Natural killer cell treated with Interleukin-12 subunit alpha and Interleukin-12 subunit beta and Interleukin-15 and Interleukin-18, amount 100 ng/mL, for 72 hours (primary cell): ENCODE measurements around the gene AGAP5. TPM values are rescaled to one million over a fixed set of nuclear protein-coding genes. Genes with fewer than 3 reads are reported as not detected.
A peak's percentile ranks its signal among the peaks of the same experiment; 100 is the strongest.

Source experiments
- ATAC-seq, 2 donors: fragments of 150-1000 bp; cut with Tn5 transposase in 1 of 2; sonication (Bioruptor Pico), chemical (Tn5 transposase) in 1 of 2; 2 replicates each; pipeline ENCODE4 v1.10.0; 2021
- DNase-seq: peaks from one replicate; pipeline ENCODE4 v3.0.0; 2022; ENCODE audit warnings: low spot score
- H3K27ac Mint-ChIP-seq, 2 donors: 1 replicate in 1 of 2; 2 replicates in 1 of 2; pipeline ENCODE4 v1.8.0; 2022; ENCODE audit warnings: mixed read lengths in 2 of 2, mild to moderate bottlenecking in 1 of 2, moderate library complexity in 1 of 2
- H3K27me3 Mint-ChIP-seq, 2 donors: 1 replicate in 1 of 2; 2 replicates in 1 of 2; pipeline ENCODE4 v1.8.0; 2022; ENCODE audit warnings: mixed read lengths in 2 of 2
- H3K36me3 Mint-ChIP-seq: one replicate; pipeline ENCODE4 v1.8.0; 2022; ENCODE audit warnings: mixed read lengths
- H3K4me1 Mint-ChIP-seq, 2 donors: 1 replicate in 1 of 2; 2 replicates in 1 of 2; pipeline ENCODE4 v1.8.0; 2022; ENCODE audit warnings: low read depth in 2 of 2, mixed read lengths in 2 of 2, mild to moderate bottlenecking in 1 of 2
- H3K4me3 Mint-ChIP-seq: one replicate; pipeline ENCODE4 v1.8.0; 2022; ENCODE audit warnings: mixed read lengths
- H3K9me3 Mint-ChIP-seq: 2 replicates; pipeline ENCODE4 v1.8.0; 2022; ENCODE audit warnings: mixed read lengths
- total RNA-seq, 2 donors: library from RNA; stranded (reverse); gene quantifications; one replicate each; pipeline ENCODE4 v1.2.3, GENCODE V29; 2022

AGAP5 gene
- total RNA-seq, 2 donors from 2014 or later, result 9.8 to 26.0 TPM

DNA sequence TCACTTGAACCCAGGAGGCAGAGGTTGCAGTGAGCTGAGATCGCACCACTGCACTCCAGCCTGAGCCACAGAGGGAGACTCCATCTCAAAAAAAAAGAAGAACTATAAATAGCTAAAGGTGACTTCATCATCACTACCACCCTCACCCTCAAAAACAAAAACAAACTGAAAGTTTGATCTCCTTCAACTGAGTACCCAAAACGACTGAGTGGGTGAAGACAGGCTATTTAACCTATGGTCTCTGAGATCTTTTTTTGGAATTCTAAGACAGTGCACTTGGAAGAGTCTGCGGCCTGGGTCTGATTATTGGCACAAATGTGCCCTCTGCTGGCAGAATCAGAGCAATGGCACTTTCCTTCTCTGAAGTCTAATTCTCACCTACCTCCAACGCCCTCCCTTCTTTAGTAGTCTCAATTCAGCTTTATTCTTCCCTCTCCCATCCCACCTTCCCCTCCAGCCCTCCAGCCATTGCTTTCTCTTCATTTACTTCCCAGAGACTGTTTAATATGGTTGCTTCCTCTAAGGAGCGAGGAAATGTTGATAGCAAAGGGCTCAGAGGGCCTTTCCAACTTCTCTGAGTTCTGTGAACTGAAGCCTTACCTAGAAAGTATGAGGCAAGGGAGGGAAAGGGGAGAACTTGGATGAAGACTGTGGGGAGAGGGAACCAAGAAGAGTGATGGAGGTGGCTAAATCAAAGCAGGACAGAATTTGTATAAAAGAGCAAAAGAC lies 53.7 kb downstream of the AGAP5 start:
- no peak overlapping the region for H3K4me3 Mint-ChIP-seq
- no peaks in the 10 kb centered on the region for H3K9me3 Mint-ChIP-seq
- no peaks in the 10 kb centered on the region for H3K36me3 Mint-ChIP-seq
- peaks cover 17 to 21% of the 10 kb centered on the region in 2 donors for H3K4me1 Mint-ChIP-seq
- H3K27ac Mint-ChIP-seq, result peak overlapping the region; percentile 4 to 53
- DNase-seq (peak; percentile 67), ATAC-seq (peak in 1 of 2 donors; percentile 69)
- H3K27me3 Mint-ChIP-seq, result peaks cover 0 to 3% of the 10 kb centered on the region in 2 donors

DNA sequence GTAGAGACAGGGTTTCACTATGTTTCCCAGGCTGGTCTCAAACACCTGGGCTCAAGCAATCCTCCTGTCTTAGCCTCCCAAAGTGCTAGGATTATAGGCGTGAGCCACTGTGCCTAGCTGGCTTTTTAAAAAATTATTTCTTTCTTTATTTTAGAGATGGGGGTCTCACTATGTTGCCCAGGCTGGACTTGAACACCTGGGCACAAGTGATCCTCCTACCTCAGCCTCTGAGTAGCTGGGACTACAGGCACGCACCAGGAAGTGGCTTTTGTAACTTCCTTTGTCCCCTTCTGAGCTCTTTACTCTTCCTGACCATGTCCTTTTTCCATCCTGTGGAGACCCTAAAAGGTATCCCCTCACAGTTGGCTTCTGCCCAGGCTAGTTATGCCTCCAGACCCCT lies 54.5 kb downstream of the AGAP5 start:
- Mint-ChIP-seq H3K9me3 (no peaks in the 10 kb centered on the region), H3K27me3 (peaks cover 0 to 3% of the 10 kb centered on the region in 2 donors), H3K27ac (peak overlapping the region in 1 of 2 donors; percentile 53), H3K36me3 (no peaks in the 10 kb centered on the region), H3K4me1 (peaks cover 17 to 21% of the 10 kb centered on the region in 2 donors), H3K4me3 (no peak overlapping the region)
- DNase-seq, result no peak
- ATAC-seq, result no peak

DNA sequence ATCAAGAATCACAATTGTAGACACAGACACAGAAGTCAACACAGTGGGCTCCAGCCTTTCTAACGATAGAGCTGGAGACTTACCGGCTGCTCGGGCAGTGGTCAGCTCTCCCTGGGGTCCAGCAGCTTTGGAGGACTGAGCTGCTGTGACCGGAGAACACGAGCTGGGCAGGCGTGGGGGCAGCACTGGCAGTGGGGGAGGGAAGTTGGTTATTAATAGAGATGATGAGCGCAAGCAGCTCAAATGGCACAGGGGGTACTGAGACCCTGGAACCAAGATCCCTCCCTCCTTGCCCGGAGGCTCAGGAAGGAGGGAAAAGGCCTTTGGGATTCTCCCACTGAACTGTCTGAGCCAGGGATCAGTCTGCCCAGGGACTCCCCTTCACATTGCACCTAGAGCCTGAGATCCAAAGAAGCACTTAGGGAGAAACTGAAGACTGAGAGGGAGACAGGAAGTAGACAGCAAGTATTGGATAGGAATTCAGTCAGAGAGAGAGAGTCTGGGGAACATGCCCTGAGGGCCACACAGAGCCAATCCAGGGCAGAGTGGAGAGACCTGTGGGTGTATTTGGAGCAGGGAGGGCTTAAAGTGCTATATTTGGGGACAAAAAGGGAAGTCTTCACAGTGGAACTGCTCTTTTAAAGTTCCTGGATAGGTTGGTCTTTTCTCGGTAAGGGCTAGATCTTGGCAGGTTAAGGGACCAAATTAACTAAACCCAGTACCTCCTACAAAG lies 56.4 kb downstream of the AGAP5 start, which contains the start of gene MYOZ1:
TSS of gene MYOZ1 (minus strand) at position 147 of the 733 bp plus-strand sequence. CDS start 1,457 bp downstream, outside the sequence.
- peaks cover 17 to 18% of the 10 kb centered on the region in 2 donors for H3K4me1 Mint-ChIP-seq

DNA sequence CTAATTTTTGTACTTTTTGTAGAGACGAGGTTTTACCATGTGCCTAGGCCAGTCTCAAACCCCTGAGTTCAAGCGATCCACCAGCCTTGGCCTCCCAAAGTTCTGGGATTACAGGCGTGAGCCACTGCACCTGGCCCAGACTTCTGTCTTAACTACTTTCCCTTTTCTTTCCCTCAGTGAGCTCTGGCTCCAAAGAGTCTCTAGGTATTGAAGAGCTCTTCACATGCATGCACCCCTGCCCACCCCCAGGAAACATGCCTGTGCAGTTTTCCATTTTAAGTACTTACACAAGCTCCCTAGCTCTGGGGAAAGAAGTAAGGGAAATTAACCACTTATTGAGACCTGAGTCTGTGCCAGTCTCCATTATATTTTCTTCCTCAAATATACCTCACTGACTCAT lies 58.6 kb downstream of the AGAP5 start:
- Mint-ChIP-seq H3K4me1 (peaks cover 4 to 6% of the 10 kb centered on the region in 2 donors), H3K36me3 (no peaks in the 10 kb centered on the region), H3K9me3 (no peaks in the 10 kb centered on the region), H3K4me3 (no peak overlapping the region), H3K27me3 (peaks cover 0 to 5% of the 10 kb centered on the region in 2 donors), H3K27ac (peak overlapping the region in 1 of 2 donors; percentile 33)
- DNase-seq (no peak), ATAC-seq (no peak)

More for the DNA sequence above, 56.4 kb downstream of the AGAP5 start, which contains the start of gene MYOZ1:
- no peaks in the 10 kb centered on the region for H3K9me3 Mint-ChIP-seq
- DNase-seq (no peak), ATAC-seq (no peak)
- peak within 1 kb of the TSS in 1 of 2 donors; percentile 19 for H3K27ac Mint-ChIP-seq
- no peak within 1 kb of the TSS for H3K4me3 Mint-ChIP-seq
- no peaks in the 10 kb centered on the region for H3K36me3 Mint-ChIP-seq
- peaks cover 0 to 3% of the 10 kb centered on the region in 2 donors for H3K27me3 Mint-ChIP-seq

DNA sequence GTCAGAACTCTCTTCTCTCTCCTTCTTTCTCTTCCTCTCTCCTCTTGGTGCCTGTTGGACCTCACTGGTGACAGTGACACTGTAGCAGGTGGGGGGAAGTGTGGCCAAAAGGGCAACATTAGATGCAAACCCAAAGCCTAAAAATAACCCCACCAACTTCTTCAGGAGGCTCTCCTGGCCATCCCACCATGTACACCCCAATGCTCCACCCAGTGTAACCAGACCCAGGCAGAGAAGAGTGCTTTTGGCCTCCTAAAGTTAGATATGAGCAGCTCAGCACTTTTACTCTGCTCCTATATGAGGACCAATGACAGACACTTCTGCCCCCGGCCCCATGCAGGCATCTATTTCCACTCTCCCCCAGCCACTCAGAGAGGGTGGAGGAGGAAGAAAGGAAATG lies 62.1 kb downstream of the AGAP5 start:
- Mint-ChIP-seq H3K4me3 (no peak overlapping the region), H3K27ac (no peak overlapping the region), H3K9me3 (no peaks in the 10 kb centered on the region), H3K36me3 (no peaks in the 10 kb centered on the region), H3K27me3 (peaks cover 0 to 2% of the 10 kb centered on the region in 2 donors), H3K4me1 (no peaks in the 10 kb centered on the region)
- ATAC-seq (peak in 1 of 2 donors; percentile 53), DNase-seq (no peak)

DNA sequence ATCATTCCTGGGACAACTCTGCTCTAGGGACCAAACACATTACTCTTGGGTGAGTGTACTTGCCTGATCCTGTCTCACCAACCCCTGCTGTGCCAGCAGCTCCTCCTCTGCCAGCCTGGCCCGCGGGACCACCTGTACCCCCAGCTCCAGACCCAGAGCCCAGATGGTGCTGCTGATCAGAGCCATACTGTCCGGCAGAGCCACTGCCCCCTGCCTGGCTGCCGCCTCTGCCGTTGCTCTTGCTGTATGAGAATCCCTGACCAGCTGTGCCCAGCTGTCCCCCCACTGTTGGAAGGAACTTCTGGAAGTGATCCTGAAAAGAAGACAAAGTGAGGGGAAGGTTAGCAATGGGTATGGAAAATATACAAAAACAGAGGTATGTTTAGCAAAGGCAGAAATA lies 63.5 kb downstream of the AGAP5 start:
- no peak for DNase-seq
- Mint-ChIP-seq H3K4me1 (no peaks in the 10 kb centered on the region), H3K4me3 (no peak overlapping the region), H3K27ac (no peak overlapping the region), H3K9me3 (no peaks in the 10 kb centered on the region), H3K27me3 (peaks cover 0 to 2% of the 10 kb centered on the region in 2 donors), H3K36me3 (no peaks in the 10 kb centered on the region)
- ATAC-seq, result no peak

DNA sequence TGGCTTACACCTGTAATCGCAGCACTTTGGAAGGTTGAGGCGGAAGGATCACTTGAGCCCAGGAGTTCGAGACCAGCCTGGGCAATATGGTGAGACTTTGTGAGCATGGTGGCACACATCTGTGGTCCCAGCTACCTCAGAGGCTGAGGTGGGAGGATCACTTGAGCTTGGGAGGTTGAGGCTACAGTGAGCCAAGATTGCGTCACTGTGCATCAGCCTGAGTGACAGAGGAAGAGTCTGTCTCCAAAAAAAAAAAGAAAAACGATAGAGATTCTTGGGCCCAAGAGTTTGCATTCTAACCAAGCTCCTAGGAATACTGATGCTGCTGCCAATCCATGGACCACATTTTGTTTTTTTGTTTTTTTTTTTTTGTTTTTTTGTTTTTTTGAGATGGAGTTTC lies 68.7 kb downstream of the AGAP5 start:
- Mint-ChIP-seq H3K9me3 (no peaks in the 10 kb centered on the region), H3K36me3 (no peaks in the 10 kb centered on the region), H3K27me3 (no peaks in the 10 kb centered on the region), H3K27ac (no peak overlapping the region), H3K4me1 (peaks cover 6 to 8% of the 10 kb centered on the region in 2 donors), H3K4me3 (no peak overlapping the region)
- no peak for ATAC-seq
- no peak for DNase-seq

DNA sequence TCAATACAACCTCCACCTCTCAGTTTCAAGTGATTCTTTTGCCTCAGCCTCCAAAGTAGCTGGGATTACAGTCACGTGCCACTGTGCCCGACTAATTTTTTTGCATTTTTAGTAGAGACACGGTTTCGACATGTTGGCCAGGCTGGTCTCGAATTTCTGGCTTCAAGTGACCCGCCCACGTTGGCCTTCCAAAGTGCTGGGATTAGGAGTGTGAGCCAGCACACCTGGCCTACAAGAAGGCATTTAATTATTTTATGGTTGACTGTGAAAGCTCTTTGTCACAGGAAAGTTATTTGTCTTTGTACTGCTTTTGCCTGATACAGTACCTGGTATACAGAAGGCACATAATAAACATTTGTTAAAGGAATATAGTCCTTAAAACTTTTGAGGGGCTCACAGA lies 69.5 kb downstream of the AGAP5 start:
- DNase-seq (no peak), ATAC-seq (no peak)
- Mint-ChIP-seq H3K27ac (no peak overlapping the region), H3K9me3 (no peaks in the 10 kb centered on the region), H3K27me3 (no peaks in the 10 kb centered on the region), H3K36me3 (no peaks in the 10 kb centered on the region), H3K4me3 (no peak overlapping the region), H3K4me1 (peaks cover 6 to 8% of the 10 kb centered on the region in 2 donors)

DNA sequence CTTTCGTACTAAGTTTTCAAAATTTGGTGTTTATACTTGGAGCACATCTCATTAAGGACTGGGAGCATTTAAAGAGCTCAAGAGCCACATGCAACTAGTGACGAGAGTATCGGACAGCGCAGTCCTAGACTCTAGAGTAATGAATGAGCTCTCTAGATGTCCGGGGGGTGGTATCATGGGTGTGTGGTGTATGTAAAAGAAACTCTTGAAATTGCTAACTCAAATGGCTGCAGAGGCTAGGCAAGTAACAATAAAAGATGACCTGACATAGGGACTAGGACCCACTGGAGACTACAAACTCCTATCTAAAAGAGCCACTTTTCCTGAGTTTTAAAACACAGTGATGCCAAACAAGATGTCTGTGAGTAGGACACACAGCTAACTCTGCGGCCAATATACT lies 70.6 kb downstream of the AGAP5 start:
- Mint-ChIP-seq H3K27ac (peak overlapping the region in 1 of 2 donors; percentile 95), H3K9me3 (no peaks in the 10 kb centered on the region)

DNA sequence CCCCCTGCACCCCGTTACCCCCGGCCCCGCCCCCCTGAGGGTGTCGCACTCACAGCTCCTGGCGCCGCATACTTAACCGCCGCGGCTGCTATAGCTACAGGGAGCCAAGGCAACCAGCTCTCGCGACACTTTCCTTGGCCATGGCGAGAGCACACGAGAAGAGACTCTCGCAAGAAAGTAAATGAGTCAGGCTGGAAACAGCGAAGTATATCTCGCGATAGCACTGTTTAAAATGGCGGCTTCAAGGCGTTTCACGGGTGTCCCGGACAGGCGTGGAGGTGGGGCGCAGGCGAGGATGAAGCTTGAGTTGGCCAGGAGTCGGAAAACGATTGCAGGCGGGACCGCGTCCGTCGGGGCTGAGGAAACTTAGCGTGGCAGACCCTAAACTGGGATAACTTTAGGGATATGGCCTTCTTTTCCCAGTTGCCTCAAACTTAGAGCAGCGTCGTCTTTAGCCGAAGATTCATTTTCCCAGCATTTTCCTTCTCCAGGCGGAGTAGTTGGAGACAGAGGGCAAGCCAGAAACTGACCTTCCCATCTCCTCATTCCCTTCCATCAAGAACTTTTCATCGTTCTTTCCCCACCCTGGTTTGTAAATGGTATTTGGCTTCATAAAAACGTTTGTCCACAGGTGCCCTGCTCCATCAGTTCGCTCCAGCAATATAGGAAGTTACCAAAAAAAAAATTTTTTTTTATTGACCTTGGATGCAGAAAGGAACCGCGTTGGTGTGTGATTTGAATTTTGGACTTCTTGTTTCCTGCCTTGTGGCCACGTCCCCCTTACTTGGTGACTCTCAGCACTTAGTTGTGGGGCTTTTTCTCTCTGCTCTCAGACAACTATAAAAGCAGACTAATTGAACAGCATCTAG lies 71.8 kb downstream of the AGAP5 start:
- H3K27me3 Mint-ChIP-seq, result no peaks in the 10 kb centered on the region
- peaks cover 6 to 8% of the 10 kb centered on the region in 2 donors for H3K4me1 Mint-ChIP-seq
- no peaks in the 10 kb centered on the region for H3K9me3 Mint-ChIP-seq

More for the DNA sequence above, 70.6 kb downstream of the AGAP5 start:
- no peak for ATAC-seq
- H3K27me3 Mint-ChIP-seq, result no peaks in the 10 kb centered on the region
- peaks cover 6 to 8% of the 10 kb centered on the region in 2 donors for H3K4me1 Mint-ChIP-seq
- no peaks in the 10 kb centered on the region for H3K36me3 Mint-ChIP-seq
- peak overlapping the region; percentile 55 for H3K4me3 Mint-ChIP-seq
- DNase-seq, result no peak

DNA sequence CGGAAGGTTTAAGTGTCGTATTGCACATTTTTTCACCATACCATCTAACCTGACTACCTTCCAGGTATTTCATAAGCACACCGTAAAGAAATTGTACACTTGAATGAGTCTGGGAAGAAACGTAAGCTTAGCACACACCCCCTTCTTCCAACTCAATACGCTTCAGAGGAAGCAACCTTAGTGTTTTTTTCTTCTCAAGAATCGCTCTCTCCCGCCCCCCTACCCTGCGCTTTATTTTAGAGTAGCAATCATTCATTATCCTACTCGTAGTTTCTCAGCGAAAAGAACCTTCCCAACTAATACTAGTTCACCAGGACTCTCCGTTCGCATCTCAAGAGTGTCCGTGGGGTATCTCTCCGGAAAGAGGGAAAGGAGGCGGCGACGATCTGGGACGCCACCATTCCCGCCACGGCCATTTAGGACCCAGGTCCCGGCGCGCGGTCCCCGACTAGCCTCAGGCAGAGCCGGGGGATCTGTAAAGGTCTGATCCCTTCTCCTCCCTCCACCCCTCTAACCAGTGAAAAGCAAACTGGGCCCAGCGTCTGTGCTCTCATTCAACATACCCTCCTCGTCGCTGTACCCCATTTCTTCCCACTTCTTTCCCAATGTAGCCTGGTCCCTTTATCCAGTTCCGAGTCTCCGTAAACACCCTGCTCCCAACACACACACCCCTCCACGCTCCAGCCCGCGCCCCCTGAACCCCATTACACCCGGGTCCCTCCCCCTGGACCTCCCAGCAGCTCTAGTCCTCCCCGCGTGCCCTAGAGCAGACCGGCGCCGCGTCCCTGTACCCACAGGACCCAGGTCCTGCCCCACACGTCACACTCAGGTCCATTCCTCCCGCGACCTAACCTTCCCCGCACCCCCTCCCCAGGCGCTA lies 72.7 kb downstream of the AGAP5 start:
- DNase-seq (no peak), ATAC-seq (peak; percentile 7 to 77)
- Mint-ChIP-seq H3K27ac (peak overlapping the region; percentile 89 to 95), H3K9me3 (no peaks in the 10 kb centered on the region), H3K4me1 (peaks cover 6 to 8% of the 10 kb centered on the region in 2 donors), H3K27me3 (no peaks in the 10 kb centered on the region), H3K4me3 (peak overlapping the region; percentile 94), H3K36me3 (no peaks in the 10 kb centered on the region)

More for the DNA sequence above, 71.8 kb downstream of the AGAP5 start:
- Mint-ChIP-seq H3K36me3 (no peaks in the 10 kb centered on the region), H3K4me3 (peak overlapping the region; percentile 94), H3K27ac (peak overlapping the region; percentile 89 to 95)
- ATAC-seq (peak; percentile 99), DNase-seq (peak; percentile 93)
